HepG2 (cell line): Measurements from ENCODE around the gene BLOC1S2. TPM values are rescaled to one million over a fixed set of nuclear protein-coding genes. Genes with fewer than 3 reads are reported as not detected.

Experiments used
- BATF2 ChIP-seq: sonication (generic); formaldehyde crosslinking; IDR thresholded peaks from 2 replicates; pipeline ENCODE4 v1.8.0; 2022; ENCODE audit warnings: mild to moderate bottlenecking, missing genetic modification reagents, moderate library complexity
- BRCA1 ChIP-seq: sonication (generic); formaldehyde crosslinking; IDR thresholded peaks from 2 replicates; pipeline ENCODE4 v1.4.0; 2020; ENCODE audit warnings: missing genetic modification reagents
- FLYWCH1 ChIP-seq: sonication (generic); formaldehyde crosslinking; IDR thresholded peaks from 2 replicates; pipeline ENCODE4 v1.8.1; 2023; ENCODE audit warnings: mild to moderate bottlenecking, missing genetic modification reagents
- MTF2 ChIP-seq: sonication (generic); formaldehyde crosslinking; IDR thresholded peaks from 2 replicates; pipeline ENCODE4 v1.5.0; 2020; ENCODE audit warnings: missing genetic modification reagents, borderline replicate concordance
- MXD1 ChIP-seq: sonication (generic); formaldehyde crosslinking; IDR thresholded peaks from 2 replicates; pipeline ENCODE4 v1.4.0; 2020; ENCODE audit warnings: mild to moderate bottlenecking, missing genetic modification reagents
- PRMT3 ChIP-seq: sonication (generic); formaldehyde crosslinking; IDR thresholded peaks from 2 replicates; pipeline ENCODE4 v1.8.1; 2022; ENCODE audit warnings: low read depth, mild to moderate bottlenecking, moderate library complexity, missing genetic modification reagents, borderline replicate concordance
- RNF2 ChIP-seq: fragments of 450-650 bp; conservative IDR thresholded peaks from 2 replicates; pipeline ENCODE4 v1.6.1; 2016; ENCODE audit warnings: low read depth
- TRIM22 ChIP-seq: fragments of 450-650 bp; IDR thresholded peaks from 2 replicates; pipeline ENCODE4 v1.6.1; 2017
- YEATS2 ChIP-seq: sonication (generic); formaldehyde crosslinking; IDR thresholded peaks from 2 replicates; pipeline ENCODE4 v1.4.0; 2020; ENCODE audit warnings: missing genetic modification reagents, borderline replicate concordance
- ZBTB46 ChIP-seq: sonication (generic); formaldehyde crosslinking; IDR thresholded peaks from 2 replicates; pipeline ENCODE4 v1.4.0; 2020; ENCODE audit warnings: mild to moderate bottlenecking, missing genetic modification reagents, borderline replicate concordance
- ZNF326 ChIP-seq: sonication (generic); formaldehyde crosslinking; IDR thresholded peaks from 2 replicates; pipeline ENCODE4 v1.4.0; 2020; ENCODE audit warnings: missing genetic modification reagents, borderline replicate concordance
- ZNF343 ChIP-seq: sonication (generic); formaldehyde crosslinking; IDR thresholded peaks from 2 replicates; pipeline ENCODE4 v1.4.0; 2020; ENCODE audit warnings: mild to moderate bottlenecking, missing genetic modification reagents
- ZNF430 ChIP-seq: sonication (generic); formaldehyde crosslinking; IDR thresholded peaks from 2 replicates; pipeline ENCODE4 v1.9.0; 2021; ENCODE audit warnings: mild to moderate bottlenecking, missing genetic modification reagents
- ZNF468 ChIP-seq: sonication (generic); formaldehyde crosslinking; IDR thresholded peaks from 2 replicates; pipeline ENCODE4 v1.8.0; 2022; ENCODE audit warnings: mild to moderate bottlenecking, moderate library complexity, missing genetic modification reagents
- ZNF556 ChIP-seq: sonication (generic); formaldehyde crosslinking; IDR thresholded peaks from 2 replicates; pipeline ENCODE4 v1.4.0; 2020; ENCODE audit warnings: mild to moderate bottlenecking, missing genetic modification reagents, borderline replicate concordance
- ZNF83 ChIP-seq: sonication (generic); formaldehyde crosslinking; IDR thresholded peaks from 2 replicates; pipeline ENCODE4 v1.4.0; 2020; ENCODE audit warnings: missing genetic modification reagents, mild to moderate bottlenecking, borderline replicate concordance
- ZSCAN30 ChIP-seq: sonication (generic); formaldehyde crosslinking; IDR thresholded peaks from 2 replicates; pipeline ENCODE4 v1.5.0; 2020; ENCODE audit warnings: mild to moderate bottlenecking, missing genetic modification reagents
- polyA plus RNA-seq, 8 experiments: library from polyadenylated mRNA; depleted of rRNA in 3 of 8; stranded (reverse) in 7 of 8; unstranded in 1 of 8; fragments of >200 nt; fragmentation: Illumina TruSeq in 4 of 8; extraction: Trizol in 4 of 8; gene quantifications; 2 replicates each; pipeline versions ENCODE4 v1.2.1 to v1.2.3, GENCODE V29; 2011 to 2016; ENCODE audit warnings: low read depth in 4 of 8, missing spikeins in 1 of 8, mixed read lengths in 1 of 8; ENCODE audit not compliant: insufficient read depth in 1 of 8
- total RNA-seq, 5 experiments: library from RNA; depleted of rRNA; stranded (reverse); fragments of >200 nt; fragmentation: Illumina TruSeq; extraction: Trizol; gene quantifications; 2 replicates each; pipeline ENCODE4 v1.2.3, GENCODE V29; 2016; ENCODE audit warnings: low read depth in 1 of 5
- TF ChIP-seq, protein P1 (sequence below): sonication (generic); formaldehyde crosslinking; IDR thresholded peaks from 2 replicates; pipeline ENCODE4 v1.5.0; 2020; ENCODE audit warnings: missing genetic modification reagents
- TF ChIP-seq, protein P2 (sequence below): sonication (generic); IDR thresholded peaks from 2 replicates; pipeline ENCODE4 v1.6.1; 2016; ENCODE audit warnings: low read depth, borderline replicate concordance

The BLOC1S2 gene
- total and polyA plus RNA-seq, 2 of the 13 experiments (the other 11 are each of a cell fraction or from before 2014, with no cell fraction given), result 22.3 to 64.4 TPM

DNA sequence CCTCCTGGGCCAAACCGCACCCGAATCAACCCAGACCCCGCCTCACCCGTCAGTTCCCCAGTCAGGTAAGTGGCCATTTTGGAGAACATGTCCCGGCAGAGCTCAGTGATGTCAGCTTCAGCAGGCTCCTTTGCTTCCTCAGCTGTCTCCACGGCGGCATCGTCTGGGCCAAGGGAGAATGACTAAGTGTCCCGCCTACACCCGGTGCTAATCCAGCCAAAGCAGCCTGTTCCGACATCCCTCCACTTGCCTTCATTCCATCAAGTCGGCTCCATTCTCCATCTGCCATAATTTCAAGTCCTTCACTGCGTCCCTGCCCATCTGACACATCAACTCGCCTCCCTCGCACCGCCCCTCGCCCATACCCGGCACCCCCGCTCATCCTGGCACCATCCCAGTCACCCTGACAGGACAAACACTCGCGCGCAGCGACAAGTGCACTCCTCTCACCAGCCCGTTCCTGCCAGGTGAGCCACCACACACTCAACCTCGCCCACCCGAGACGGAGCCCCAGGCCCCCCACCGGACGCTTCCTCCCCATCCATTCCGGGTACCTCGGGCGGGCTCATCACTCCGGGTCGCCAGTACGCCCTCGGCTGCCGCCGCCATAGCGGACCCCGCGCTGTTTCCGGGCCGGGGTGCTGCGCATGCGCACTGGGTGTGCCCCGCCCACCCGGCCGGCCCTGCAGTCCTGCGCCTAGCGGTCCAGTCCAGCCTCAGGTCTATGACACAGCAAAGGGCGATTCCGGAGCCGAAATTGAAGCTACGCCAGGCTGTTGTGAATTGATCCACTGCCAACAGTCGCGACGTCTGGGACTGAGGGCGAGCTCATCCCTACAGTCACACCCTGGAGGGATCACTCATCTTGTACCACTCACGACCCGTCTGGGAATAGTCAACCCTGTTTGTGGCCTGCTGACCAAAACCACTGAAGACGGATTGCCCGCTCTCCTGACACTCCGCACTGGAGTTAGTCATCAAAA, at the start of gene BLOC1S2 (continued):
- TF ChIP-seq, protein P1, sequence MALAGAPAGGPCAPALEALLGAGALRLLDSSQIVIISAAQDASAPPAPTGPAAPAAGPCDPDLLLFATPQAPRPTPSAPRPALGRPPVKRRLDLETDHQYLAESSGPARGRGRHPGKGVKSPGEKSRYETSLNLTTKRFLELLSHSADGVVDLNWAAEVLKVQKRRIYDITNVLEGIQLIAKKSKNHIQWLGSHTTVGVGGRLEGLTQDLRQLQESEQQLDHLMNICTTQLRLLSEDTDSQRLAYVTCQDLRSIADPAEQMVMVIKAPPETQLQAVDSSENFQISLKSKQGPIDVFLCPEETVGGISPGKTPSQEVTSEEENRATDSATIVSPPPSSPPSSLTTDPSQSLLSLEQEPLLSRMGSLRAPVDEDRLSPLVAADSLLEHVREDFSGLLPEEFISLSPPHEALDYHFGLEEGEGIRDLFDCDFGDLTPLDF (CRISPR knock-in tag), result 0 out of 2 replicates have a peak, but pooled peaks have one; percentile 39
- TF ChIP-seq FLYWCH1 (CRISPR knock-in tag) (no peak), ZSCAN30 (CRISPR knock-in tag) (no peak), BRCA1 (CRISPR knock-in tag) (0 out of 2 replicates have a peak, but pooled peaks have one; percentile 66), BATF2 (CRISPR knock-in tag) (peak; percentile 82; the same call in 1 of the 2 replicates), ZNF326 (no peak), TRIM22 (no peak), RNF2 (no peak), PRMT3 (CRISPR knock-in tag) (0 out of 2 replicates have a peak, but pooled peaks have one; percentile 38), ZBTB46 (peak; percentile 67; the same call in 1 of the 2 replicates), YEATS2 (CRISPR knock-in tag) (peak; percentile 77; the same call in 1 of the 2 replicates), ZNF556 (CRISPR knock-in tag) (peak; percentile 78; the same call in 1 of the 2 replicates), MTF2 (CRISPR knock-in tag) (no peak), ZNF83 (CRISPR knock-in tag) (0 out of 2 replicates have a peak, but pooled peaks have one; percentile 80), MXD1 (CRISPR knock-in tag) (peak; percentile 61; the same call in 1 of the 2 replicates), ZNF343 (no peak; the same call in 1 of the 2 replicates), ZNF430 (CRISPR knock-in tag) (peak; percentile 59), ZNF468 (CRISPR knock-in tag) (no peak)
- TF ChIP-seq, protein P2, sequence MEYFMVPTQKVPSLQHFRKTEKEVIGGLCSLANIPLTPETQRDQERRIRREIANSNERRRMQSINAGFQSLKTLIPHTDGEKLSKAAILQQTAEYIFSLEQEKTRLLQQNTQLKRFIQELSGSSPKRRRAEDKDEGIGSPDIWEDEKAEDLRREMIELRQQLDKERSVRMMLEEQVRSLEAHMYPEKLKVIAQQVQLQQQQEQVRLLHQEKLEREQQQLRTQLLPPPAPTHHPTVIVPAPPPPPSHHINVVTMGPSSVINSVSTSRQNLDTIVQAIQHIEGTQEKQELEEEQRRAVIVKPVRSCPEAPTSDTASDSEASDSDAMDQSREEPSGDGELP, result peak; percentile 30; the same call in 1 of the 2 replicates
